Prostate gland (tissue), 2 donors: ENCODE measurements around the gene TBC1D24.

ENCODE experiments used
- CTCF ChIP-seq, 4 experiments: fragments of 200-600 bp in 2 of 4; fragments of 450-650 bp in 2 of 4; sonication (generic) in 2 of 4; IDR thresholded peaks; 1 replicate in 3 of 4; 2 replicates in 1 of 4; pipeline ENCODE4 v1.5.1; 2016 to 2019; ENCODE audit warnings: antibody characterized with exemption in 4 of 4, mild to moderate bottlenecking in 2 of 4, moderate library complexity in 2 of 4
- POLR2A ChIP-seq: fragments of 450-650 bp; IDR thresholded peaks from one replicate; pipeline ENCODE4 v1.6.1; 2016; ENCODE audit warnings: antibody characterized with exemption, mild to moderate bottlenecking
- POLR2AphosphoS5 ChIP-seq: sonication (generic); formaldehyde crosslinking; IDR thresholded peaks from one replicate; pipeline ENCODE4 v1.6.1; 2017; ENCODE audit warnings: antibody characterized with exemption

- peak in 1 of 4 experiments; percentile 7 for TF ChIP-seq CTCF (IDR thresholded peaks at IDR 0.05)
- TF ChIP-seq POLR2A, result no peak
- no peak for TF ChIP-seq POLR2AphosphoS5
Measured at GRCh38 chr16:2514333-2515179, 39.6 kb downstream of the TBC1D24 start.
